CD4-positive, alpha-beta T cell (primary cell): ENCODE measurements around the gene NEIL1. TPM values are rescaled to one million over a fixed set of nuclear protein-coding genes. Genes with fewer than 3 reads are reported as not detected.

Source experiments
- ATAC-seq: fragments of 200-7000 bp; cut with Tn5 transposase; one replicate; pipeline ENCODE4 v1.10.0; 2022; ENCODE audit warnings: mild to moderate bottlenecking; ENCODE audit not compliant: poor library complexity
- CTCF ChIA-PET: fragments of 350-600 bp; sonication (Branson Sonifier 250); formaldehyde crosslinking; loops from one replicate; lab custom pipeline; 2021; ENCODE audit warnings: antibody characterized with exemption, inconsistent platforms; lab: Charles Lee
- POLR2A ChIA-PET: fragments of 350-600 bp; sonication (Branson Sonifier 250); formaldehyde crosslinking; loops from one replicate; lab custom pipeline; 2021; ENCODE audit warnings: antibody characterized with exemption, inconsistent platforms; lab: Charles Lee
- DNase-seq, 14 experiments: peaks; one replicate each; pipeline ENCODE4 v3.0.0-alpha.2; 2013 to 2020; ENCODE audit warnings: mixed read lengths in 2 of 14
- H3K27ac ChIP-seq, 2 donors: one replicate each; pipeline versions ENCODE4 v1.5.1 to v1.7.0; 2013; ENCODE audit warnings: low read length in 2 of 2, low read depth in 1 of 2, mild to moderate bottlenecking in 1 of 2
- H3K27me3 ChIP-seq, 2 experiments: 1 replicate in 1 of 2; 2 replicates in 1 of 2; pipeline versions ENCODE4 v1.6.1 to v1.7.0; 2013; ENCODE audit warnings: low read length in 2 of 2, control low read depth in 1 of 2, mild to moderate bottlenecking in 1 of 2, moderate library complexity in 1 of 2; ENCODE audit not compliant: insufficient read depth in 2 of 2, control insufficient read depth in 1 of 2
- H3K36me3 ChIP-seq: one replicate; pipeline ENCODE4 v1.6.1; 2013; ENCODE audit warnings: low read length, control low read depth; ENCODE audit not compliant: insufficient read depth
- H3K4me1 ChIP-seq: one replicate; pipeline ENCODE4 v1.6.1; 2013; ENCODE audit warnings: low read length, control low read depth; ENCODE audit not compliant: insufficient read depth
- H3K4me3 ChIP-seq: one replicate; pipeline ENCODE4 v1.5.1; 2013; ENCODE audit warnings: mild to moderate bottlenecking, low read length, moderate library complexity
- H3K9me3 ChIP-seq, 2 experiments: 1 replicate in 1 of 2; 2 replicates in 1 of 2; pipeline versions ENCODE4 v1.6.1 to v1.7.0; 2013; ENCODE audit warnings: low read length in 2 of 2, mild to moderate bottlenecking in 2 of 2, control low read depth in 1 of 2, moderate library complexity in 1 of 2; ENCODE audit not compliant: control insufficient read depth in 1 of 2, insufficient read depth in 1 of 2
- H3K27ac Mint-ChIP-seq: one replicate; pipeline ENCODE4 v1.8.0; 2020; ENCODE audit warnings: mixed read lengths
- H3K27me3 Mint-ChIP-seq: one replicate; pipeline ENCODE4 v1.8.0; 2021; ENCODE audit warnings: mixed read lengths
- H3K36me3 Mint-ChIP-seq: one replicate; pipeline ENCODE4 v1.8.0; 2021; ENCODE audit warnings: low read depth, mixed read lengths
- H3K4me1 Mint-ChIP-seq: one replicate; pipeline ENCODE4 v1.8.0; 2021; ENCODE audit warnings: low read depth, mixed read lengths
- H3K4me3 Mint-ChIP-seq: one replicate; pipeline ENCODE4 v1.8.0; 2020; ENCODE audit warnings: mild to moderate bottlenecking, mixed read lengths
- H3K9me3 Mint-ChIP-seq: one replicate; pipeline ENCODE4 v1.8.0; 2020; ENCODE audit warnings: mixed read lengths
- intact Hi-C, 2 experiments: fragments of 100-400 bp; cut with DNase I in 1 of 2; cut with micrococcal nuclease in 1 of 2; formaldehyde crosslinking; loops; one replicate each; pipeline versions ENCODE4 v1.15.1 to v1.9.0; 2023 to 2025; cut with DNase I, micrococcal nuclease
- total RNA-seq, 174 experiments: library from RNA in 2 of 174; stranded (reverse) in 2 of 174; gene quantifications; one replicate each; pipeline ENCODE4 v1.2.3 and lab custom pipeline; 2021 to 2026
- TF ChIP-seq, protein P1 (sequence below): fragments of 200-600 bp; IDR thresholded peaks from one replicate; pipeline ENCODE4 v1.8.0; 2022; ENCODE audit warnings: antibody characterized with exemption, mild to moderate bottlenecking

NEIL1 gene
- total RNA-seq, 2 experiments from 2014 or later: 30.5 to 30.6 TPM

DNA sequence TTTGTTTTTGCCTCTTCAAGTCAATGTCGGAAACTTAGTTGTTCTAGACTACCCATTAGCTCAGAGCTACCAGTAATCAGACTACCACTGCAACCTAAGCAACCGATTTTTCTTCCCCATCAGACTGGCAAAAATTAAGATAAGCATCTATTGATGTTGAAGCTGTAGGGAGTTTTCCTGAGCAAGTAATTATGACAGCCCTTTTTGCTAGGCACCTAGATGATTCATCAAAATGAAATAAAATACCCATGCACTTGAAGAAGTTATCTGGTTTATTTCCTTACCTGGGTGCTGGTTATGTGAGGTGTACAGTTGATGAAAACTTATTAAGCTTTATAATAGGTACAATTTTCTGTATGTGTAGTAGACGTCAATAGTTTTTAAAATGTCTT is 11.5 kb upstream of the NEIL1 start:
- Mint-ChIP-seq H3K27ac (peak overlapping the region; percentile 60), H3K36me3 (no peaks in the 10 kb centered on the region), H3K27me3 (no peaks in the 10 kb centered on the region), H3K4me3 (peak overlapping the region; percentile 88), H3K4me1 (peaks cover 21% of the 10 kb centered on the region), H3K9me3 (no peaks in the 10 kb centered on the region)
- TF ChIP-seq, protein P1, sequence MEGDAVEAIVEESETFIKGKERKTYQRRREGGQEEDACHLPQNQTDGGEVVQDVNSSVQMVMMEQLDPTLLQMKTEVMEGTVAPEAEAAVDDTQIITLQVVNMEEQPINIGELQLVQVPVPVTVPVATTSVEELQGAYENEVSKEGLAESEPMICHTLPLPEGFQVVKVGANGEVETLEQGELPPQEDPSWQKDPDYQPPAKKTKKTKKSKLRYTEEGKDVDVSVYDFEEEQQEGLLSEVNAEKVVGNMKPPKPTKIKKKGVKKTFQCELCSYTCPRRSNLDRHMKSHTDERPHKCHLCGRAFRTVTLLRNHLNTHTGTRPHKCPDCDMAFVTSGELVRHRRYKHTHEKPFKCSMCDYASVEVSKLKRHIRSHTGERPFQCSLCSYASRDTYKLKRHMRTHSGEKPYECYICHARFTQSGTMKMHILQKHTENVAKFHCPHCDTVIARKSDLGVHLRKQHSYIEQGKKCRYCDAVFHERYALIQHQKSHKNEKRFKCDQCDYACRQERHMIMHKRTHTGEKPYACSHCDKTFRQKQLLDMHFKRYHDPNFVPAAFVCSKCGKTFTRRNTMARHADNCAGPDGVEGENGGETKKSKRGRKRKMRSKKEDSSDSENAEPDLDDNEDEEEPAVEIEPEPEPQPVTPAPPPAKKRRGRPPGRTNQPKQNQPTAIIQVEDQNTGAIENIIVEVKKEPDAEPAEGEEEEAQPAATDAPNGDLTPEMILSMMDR: no peak
- H3K36me3 ChIP-seq: peaks cover 9% of the 10 kb centered on the region
- H3K4me1 ChIP-seq: peaks cover 15% of the 10 kb centered on the region
- POLR2A ChIA-PET: interaction anchor here (1.0 to 2.3 kb wide), 3 partner anchors 15 to 305 kb away, joined by 4 to 16 read pairs (median 4); partner anchors contain the start of genes IMP3 and MAN2C1
- H3K27me3 ChIP-seq: no peaks in the 10 kb centered on the region
- no peak overlapping the region for H3K27ac ChIP-seq
- no peaks in the 10 kb centered on the region for H3K9me3 ChIP-seq
- no peak for DNase-seq
- H3K4me3 ChIP-seq: peak overlapping the region; percentile 89
- ATAC-seq: no peak
- intact Hi-C loops: no loop called here
- CTCF ChIA-PET: interaction anchor here (1.7 kb wide), 1 partner anchor 32 kb away, joined by 6 read pairs; no protein-coding TSS in a partner anchor

DNA sequence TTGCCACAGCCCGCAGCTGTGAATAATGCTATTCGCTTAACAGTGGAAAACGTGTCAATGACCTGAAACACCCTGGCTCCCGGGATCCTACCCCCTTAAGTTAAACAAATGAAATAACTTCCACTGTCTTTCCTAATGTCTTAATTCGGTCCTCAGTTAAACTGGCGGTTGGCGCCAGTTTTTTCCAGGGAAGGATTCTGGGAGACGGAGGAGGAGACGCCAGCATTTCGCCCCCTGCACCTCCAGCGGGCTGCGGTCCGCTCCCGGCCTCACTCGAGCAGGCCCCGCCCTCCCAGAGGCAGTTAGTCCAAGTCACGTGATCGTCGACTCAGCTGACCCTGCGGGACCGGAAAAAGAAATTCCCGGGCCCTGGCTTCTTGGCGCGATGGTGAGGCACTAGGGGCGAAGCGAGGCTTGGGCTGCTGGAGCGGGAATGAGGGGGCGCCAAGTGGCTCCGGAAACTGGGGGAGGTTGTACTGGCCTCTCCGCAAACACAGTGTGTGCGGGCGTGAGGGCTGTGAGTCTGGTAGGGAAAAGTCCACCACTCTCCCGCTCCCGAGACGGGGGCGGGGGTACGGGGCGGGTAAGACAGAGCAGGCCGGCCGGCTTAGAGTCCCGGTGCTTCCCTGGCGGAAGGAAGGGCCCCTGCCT is 11.0 kb upstream of the NEIL1 start, which contains the start of gene COMMD4:
COMMD4 (plus strand) TSS at position 359 of the 651 bp plus-strand sequence; CDS start at position 386, 27 bp downstream.
- intact Hi-C loops: no loop called here
- TF ChIP-seq, protein P1: no peak
- peaks cover 21% of the 10 kb centered on the region for H3K4me1 Mint-ChIP-seq
- peak within 1 kb of the TSS; percentile 88 for H3K4me3 Mint-ChIP-seq
- Histone ChIP-seq H3K4me1 (peaks cover 15% of the 10 kb centered on the region), H3K9me3 (no peaks in the 10 kb centered on the region), H3K27me3 (no peaks in the 10 kb centered on the region), H3K4me3 (peak within 1 kb of the TSS; percentile 89), H3K27ac (no peak within 1 kb of the TSS), H3K36me3 (peaks cover 11% of the 10 kb centered on the region)
- H3K27ac Mint-ChIP-seq: peak within 1 kb of the TSS; percentile 60
- no peaks in the 10 kb centered on the region for H3K27me3 Mint-ChIP-seq
- peak; percentile 64 for ATAC-seq
- H3K36me3 Mint-ChIP-seq: no peaks in the 10 kb centered on the region
- ChIA-PET POLR2A (interaction anchor here (1.0 to 2.3 kb wide), 4 partner anchors 11 to 304 kb away, joined by 3 to 16 read pairs (median 4); partner anchors contain the start of genes IMP3, MAN2C1 and NEIL1), CTCF (interaction anchor here (1.7 kb wide), 1 partner anchor 32 kb away, joined by 6 read pairs; no protein-coding TSS in a partner anchor)
- peak; percentile 34 to 83 (median 61) for DNase-seq
- no peaks in the 10 kb centered on the region for H3K9me3 Mint-ChIP-seq

DNA sequence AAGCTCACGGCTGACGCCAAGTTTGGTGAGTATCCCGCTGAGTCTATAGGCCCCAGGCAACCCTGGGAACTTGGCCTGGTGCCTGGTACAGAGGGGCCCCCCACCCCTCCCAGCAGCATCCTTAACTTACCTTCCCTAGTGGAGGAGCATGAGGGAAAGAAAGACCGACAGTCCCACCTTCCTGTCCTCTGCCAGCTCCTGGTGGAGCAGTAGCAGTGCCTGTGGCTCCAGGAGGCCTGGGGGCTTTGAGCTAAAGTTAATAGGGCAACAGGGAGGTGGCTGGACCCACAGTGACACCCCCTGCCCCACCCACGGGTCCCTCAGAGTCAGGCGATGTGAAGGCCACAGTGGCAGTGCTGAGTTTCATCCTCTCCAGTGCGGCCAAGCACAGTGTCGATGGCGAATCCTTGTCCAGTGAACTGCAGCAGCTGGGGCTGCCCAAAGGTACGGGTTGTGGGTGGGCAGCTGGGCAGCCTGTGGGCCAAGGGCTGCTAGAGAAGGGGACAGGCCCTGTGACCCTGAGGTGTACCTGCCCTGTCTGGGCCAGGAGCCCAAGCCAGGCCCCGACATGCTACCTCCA is 8.1 kb upstream of the NEIL1 start:
- H3K4me1 Mint-ChIP-seq: peaks cover 21% of the 10 kb centered on the region
- no peak overlapping the region for H3K27ac Mint-ChIP-seq
- no peak overlapping the region for H3K27ac ChIP-seq
- DNase-seq (no peak), ATAC-seq (no peak)
- H3K36me3 Mint-ChIP-seq: no peaks in the 10 kb centered on the region
- peaks cover 15% of the 10 kb centered on the region for H3K4me1 ChIP-seq
- no peak overlapping the region for H3K4me3 ChIP-seq
- POLR2A ChIA-PET: interaction anchor here (1.3 kb wide), 1 partner anchor 8 kb away, joined by 4 read pairs; the partner anchor contains the start of gene NEIL1
- TF ChIP-seq, protein P1: no peak
- H3K27me3 ChIP-seq: no peaks in the 10 kb centered on the region
- H3K9me3 ChIP-seq: no peaks in the 10 kb centered on the region
- no peaks in the 10 kb centered on the region for H3K27me3 Mint-ChIP-seq
- H3K4me3 Mint-ChIP-seq: no peak overlapping the region
- no peaks in the 10 kb centered on the region for H3K9me3 Mint-ChIP-seq
- peaks cover 11% of the 10 kb centered on the region for H3K36me3 ChIP-seq
- CTCF ChIA-PET: no interaction called here
- intact Hi-C loops: no loop called here
